H9 (cell line): ENCODE data around the gene CABLES1. TPM values are rescaled to one million over a fixed set of nuclear protein-coding genes. Genes with fewer than 3 reads are reported as not detected.

Source experiments
- DNase-seq: peaks from one replicate; pipeline ENCODE4 v3.0.0-alpha.2; 2017
- H2AFZ ChIP-seq: one replicate; pipeline ENCODE4 v1.6.1; 2013; ENCODE audit warnings: mild to moderate bottlenecking, low read length, control low read depth, moderate library complexity
- H2AK5ac ChIP-seq: 2 replicates; pipeline ENCODE4 v1.6.1; 2013; ENCODE audit warnings: low read length, control low read depth, mixed read lengths; ENCODE audit not compliant: insufficient read length
- H2BK120ac ChIP-seq: one replicate; pipeline ENCODE4 v1.6.1; 2013; ENCODE audit warnings: low read depth, mild to moderate bottlenecking, low read length, control low read depth, inconsistent platforms; ENCODE audit not compliant: poor library complexity, severe bottlenecking
- H2BK12ac ChIP-seq: 2 replicates; pipeline ENCODE4 v1.6.1; 2013; ENCODE audit warnings: low read length, control low read depth, mixed read lengths, low read depth; ENCODE audit not compliant: insufficient read length
- H2BK15ac ChIP-seq: 2 replicates; pipeline ENCODE4 v1.6.1; 2013; ENCODE audit warnings: low read depth, low read length, control low read depth
- H2BK20ac ChIP-seq: one replicate; pipeline ENCODE4 v1.6.1; 2013; ENCODE audit warnings: low read depth, mild to moderate bottlenecking, low read length, control low read depth, inconsistent platforms; ENCODE audit not compliant: poor library complexity, severe bottlenecking
- H2BK5ac ChIP-seq: 2 replicates; pipeline ENCODE4 v1.6.1; 2013; ENCODE audit warnings: low read length, control low read depth, mixed read lengths; ENCODE audit not compliant: insufficient read length
- H3K14ac ChIP-seq: 2 replicates; pipeline ENCODE4 v1.6.1; 2013; ENCODE audit warnings: low read length, control low read depth; ENCODE audit not compliant: insufficient read depth
- H3K18ac ChIP-seq: 2 replicates; pipeline ENCODE4 v1.6.1; 2013; ENCODE audit warnings: low read depth, mild to moderate bottlenecking, mixed read lengths, low read length, control low read depth; ENCODE audit not compliant: insufficient read length
- H3K23ac ChIP-seq: 2 replicates; pipeline ENCODE4 v1.6.1; 2013; ENCODE audit warnings: low read length, control low read depth, mixed read lengths, low read depth; ENCODE audit not compliant: insufficient read length
- H3K23me2 ChIP-seq: 2 replicates; pipeline ENCODE4 v1.6.1; 2013; ENCODE audit warnings: low read depth, mild to moderate bottlenecking, mixed read lengths, low read length, control low read depth; ENCODE audit not compliant: insufficient read length, poor library complexity, severe bottlenecking
- H3K27ac ChIP-seq: 2 replicates; pipeline ENCODE4 v1.5.1; 2013; ENCODE audit warnings: low read length, control low read depth, mixed read lengths, low read depth; ENCODE audit not compliant: insufficient read length
- H3K27me3 ChIP-seq: 2 replicates; pipeline ENCODE4 v1.6.1; 2013; ENCODE audit warnings: low read length, control low read depth, inconsistent platforms; ENCODE audit not compliant: insufficient read depth
- H3K4ac ChIP-seq: 2 replicates; pipeline ENCODE4 v1.6.1; 2013; ENCODE audit warnings: low read depth, mild to moderate bottlenecking, control low read depth, inconsistent platforms, low read length, moderate library complexity
- H3K4me1 ChIP-seq: 2 replicates; pipeline ENCODE4 v1.6.1; 2013; ENCODE audit warnings: low read length, control low read depth, inconsistent platforms; ENCODE audit not compliant: insufficient read depth
- H3K4me2 ChIP-seq: 2 replicates; pipeline ENCODE4 v1.6.1; 2013; ENCODE audit warnings: low read length, control low read depth, mixed read lengths; ENCODE audit not compliant: insufficient read length, insufficient read depth
- H3K56ac ChIP-seq: 2 replicates; pipeline ENCODE4 v1.6.1; 2013; ENCODE audit warnings: low read depth, mild to moderate bottlenecking, mixed read lengths, low read length, control low read depth; ENCODE audit not compliant: insufficient read length
- H3K79me1 ChIP-seq: 2 replicates; pipeline ENCODE4 v1.6.1; 2013; ENCODE audit warnings: low read depth, mild to moderate bottlenecking, moderate library complexity, low read length, control low read depth, inconsistent platforms; ENCODE audit not compliant: insufficient read depth, poor library complexity, severe bottlenecking
- H3K79me2 ChIP-seq: 2 replicates; pipeline ENCODE4 v1.6.1; 2013; ENCODE audit warnings: low read length, control low read depth, inconsistent platforms; ENCODE audit not compliant: insufficient read depth
- H3K9ac ChIP-seq: 2 replicates; pipeline ENCODE4 v1.6.1; 2013; ENCODE audit warnings: low read length, control low read depth, mixed read lengths; ENCODE audit not compliant: insufficient read length; ENCODE audit errors: extremely low read depth
- H3K9me3 ChIP-seq: one replicate; pipeline ENCODE4 v1.6.1; 2013; ENCODE audit warnings: low read depth, low read length, inconsistent platforms; ENCODE audit not compliant: control insufficient read depth
- H3T11ph ChIP-seq: one replicate; pipeline ENCODE4 v1.6.1; 2013; ENCODE audit warnings: mild to moderate bottlenecking, low read length, control low read depth, inconsistent platforms
- H4K20me1 ChIP-seq: one replicate; pipeline ENCODE4 v1.6.1; 2013; ENCODE audit not compliant: control insufficient read depth, insufficient read length, insufficient read depth
- H4K5ac ChIP-seq: 2 replicates; pipeline ENCODE4 v1.6.1; 2013; ENCODE audit warnings: low read depth, mild to moderate bottlenecking, mixed read lengths, low read length, control low read depth; ENCODE audit not compliant: insufficient read length
- H4K8ac ChIP-seq: replicated peaks from 2 replicates; pipeline ENCODE4 v1.6.1; 2013; ENCODE audit warnings: low read length, control low read depth, mixed read lengths, low read depth; ENCODE audit not compliant: insufficient read length
- H4K91ac ChIP-seq: 2 replicates; pipeline ENCODE4 v1.6.1; 2013; ENCODE audit warnings: low read depth, mild to moderate bottlenecking, moderate library complexity, mixed read lengths, low read length, control low read depth; ENCODE audit not compliant: insufficient read length
- H3K27ac Mint-ChIP-seq, 3 experiments: 2 replicates in 2 of 3; 3 replicates in 1 of 3; pipeline ENCODE4 v1.8.0; 2020 to 2021; ENCODE audit warnings: mixed read lengths in 3 of 3, mild to moderate bottlenecking in 1 of 3, moderate library complexity in 1 of 3
- H3K27me3 Mint-ChIP-seq: 2 replicates; pipeline ENCODE4 v1.8.0; 2021; ENCODE audit warnings: low read depth, mild to moderate bottlenecking, moderate library complexity, mixed read lengths
- H3K36me3 Mint-ChIP-seq, 3 experiments: 2 replicates in 2 of 3; 3 replicates in 1 of 3; pipeline ENCODE4 v1.8.0; 2020 to 2021; ENCODE audit warnings: low read depth in 3 of 3, mixed read lengths in 3 of 3; ENCODE audit not compliant: insufficient read depth in 1 of 3
- H3K4me1 Mint-ChIP-seq, 2 experiments: 2 replicates each; pipeline ENCODE4 v1.8.0; 2020; ENCODE audit warnings: mixed read lengths in 2 of 2
- H3K4me3 Mint-ChIP-seq, 2 experiments: 2 replicates in 1 of 2; 3 replicates in 1 of 2; pipeline ENCODE4 v1.8.0; 2020 to 2021; ENCODE audit warnings: mild to moderate bottlenecking in 2 of 2, mixed read lengths in 2 of 2, moderate library complexity in 1 of 2
- H3K9me3 Mint-ChIP-seq, 2 experiments: 2 replicates in 1 of 2; 3 replicates in 1 of 2; pipeline ENCODE4 v1.8.0; 2020; ENCODE audit warnings: mild to moderate bottlenecking in 2 of 2, mixed read lengths in 2 of 2, moderate library complexity in 1 of 2
- CTCF ChIP-seq: fragments of 200-600 bp; sonication (generic); conservative IDR thresholded peaks from 3 replicates; pipeline ENCODE4 v1.8.0; 2021; ENCODE audit warnings: antibody characterized with exemption, mild to moderate bottlenecking
- WGBS: extraction: QIAGEN DNeasy Blood & Tissue Kit; methylation state at CpG from one replicate; pipeline ENCODE4 v1.1.7; 2013; ENCODE audit warnings: missing lambda C conversion rate, low lambda C conversion rate, mixed read lengths; ENCODE audit not compliant: insufficient read length; ENCODE audit errors: extremely low coverage; 5-methylcytosine and 5-hydroxymethylcytosine counted together
- total RNA-seq: library from RNA; stranded (reverse); gene quantifications from 2 replicates; pipeline ENCODE4 v1.2.1, GENCODE V29; 2021

The CABLES1 gene
- total RNA-seq, 1 experiment from 2014 or later, result 27.1 TPM

GRCh38 chr18:23204589-23205235 is 69.4 kb downstream of the CABLES1 start:
- H3K9me3 Mint-ChIP-seq, result no peaks in the 10 kb centered on the region
- Histone ChIP-seq H2AK5ac (no peak overlapping the region), H4K91ac (no peak overlapping the region), H3K23me2 (no peaks in the 10 kb centered on the region), H3K9me3 (no peaks in the 10 kb centered on the region), H4K8ac (no peak overlapping the region), H3K23ac (no peak overlapping the region), H4K5ac (no peak overlapping the region), H3K27ac (no peak overlapping the region), H3K14ac (no peak overlapping the region), H3T11ph (no peak overlapping the region), H3K4me2 (no peak overlapping the region), H3K4ac (no peak overlapping the region), H3K9ac (no peak overlapping the region), H4K20me1 (no peaks in the 10 kb centered on the region), H3K56ac (no peak overlapping the region), H2BK15ac (no peak overlapping the region), H2BK120ac (no peak overlapping the region), H3K79me2 (no peaks in the 10 kb centered on the region), H3K27me3 (no peaks in the 10 kb centered on the region), H3K4me1 (no peaks in the 10 kb centered on the region), H2AFZ (no peak overlapping the region), H2BK12ac (no peak overlapping the region), H3K18ac (no peak overlapping the region), H2BK5ac (no peak overlapping the region), H3K79me1 (no peaks in the 10 kb centered on the region), H2BK20ac (no peak overlapping the region)
- TF ChIP-seq CTCF, result no peak
- H3K36me3 Mint-ChIP-seq, result peaks cover 37 to 66% (median 42%) of the 10 kb centered on the region in 3 experiments
- WGBS, result no CpG with 5 or more reads among the region's 10 CpGs
- DNase-seq, result no peak
- peaks cover 4 to 13% of the 10 kb centered on the region in 2 experiments; a peak in 3 of 4 replicates for H3K4me1 Mint-ChIP-seq
- no peak overlapping the region for H3K27ac Mint-ChIP-seq
- H3K27me3 Mint-ChIP-seq, result no peaks in the 10 kb centered on the region
- H3K4me3 Mint-ChIP-seq, result no peak overlapping the region
